K562 treated with DMSO at 1 percent for 24 hours (cell line): ENCODE measurements around the gene GLMN. TPM values are rescaled to one million over a fixed set of nuclear protein-coding genes. Genes with fewer than 3 reads are reported as not detected.

Experiments
- total RNA-seq: library from RNA; unstranded; fragments of 300-600 nt; gene quantifications from 2 replicates; pipeline ENCODE4 v1.2.3, GENCODE V29; 2022; ENCODE audit warnings: low read depth; ENCODE audit not compliant: insufficient read depth

Gene GLMN
- 5.2 and 7.6 TPM in 2 replicates for total RNA-seq

GRCh38 chr1:92298573-92299476, at the start of gene GLMN, which contains the start of gene RPAP2:
GLMN (minus strand) TSS chr1:92298987; CDS start chr1:92297999, 988 bp downstream.
RPAP2 (plus strand) TSS chr1:92299059; CDS start chr1:92299074, 15 bp downstream.

GRCh38 chr1:92217721-92218120, 81.1 kb downstream of the GLMN start, which contains the start of gene C1orf146:
C1orf146 (plus strand) TSS chr1:92217915; CDS start chr1:92231421, 13,506 bp downstream.

Other genes with a start within 250 kb of the GLMN start
- gene SETSIP, start 223.6 kb downstream of the GLMN start, total RNA-seq = not detected in 2 replicates
- gene BTBD8, start 218.6 kb downstream of the GLMN start, total RNA-seq = 1.8 and 2.2 TPM in 2 replicates
- gene C1orf146, start 81.1 kb downstream of the GLMN start, total RNA-seq = not detected in 2 replicates
- 7.9 and 12.8 TPM in 2 replicates for gene RPAP2, start 72 bp upstream of the GLMN start, total RNA-seq
- 1.7 and 2.1 TPM in 2 replicates for gene GFI1, start 187.9 kb upstream of the GLMN start, total RNA-seq